ENCODE data around the gene MOCOS.

DNA sequence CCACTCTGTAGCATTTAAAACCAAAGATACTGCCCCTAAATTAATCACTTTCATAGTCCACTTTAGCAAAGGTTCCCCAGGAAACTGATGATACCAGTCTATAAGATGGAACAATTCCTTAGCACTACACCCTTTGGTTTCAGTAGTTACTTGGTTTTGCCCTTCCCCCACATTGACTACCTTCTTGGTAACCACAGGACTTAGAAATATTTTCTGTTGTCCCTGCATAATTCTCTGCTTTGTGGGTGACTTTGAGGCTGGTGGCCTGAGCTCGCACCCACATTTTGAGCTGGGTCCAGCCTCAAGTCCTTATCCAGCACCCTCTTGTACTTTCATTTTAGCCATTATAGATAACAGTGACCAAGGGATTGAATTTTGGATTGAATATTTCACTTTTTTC, 34.5 kb upstream of the MOCOS start:
- TF ChIP-seq, protein P1, sequence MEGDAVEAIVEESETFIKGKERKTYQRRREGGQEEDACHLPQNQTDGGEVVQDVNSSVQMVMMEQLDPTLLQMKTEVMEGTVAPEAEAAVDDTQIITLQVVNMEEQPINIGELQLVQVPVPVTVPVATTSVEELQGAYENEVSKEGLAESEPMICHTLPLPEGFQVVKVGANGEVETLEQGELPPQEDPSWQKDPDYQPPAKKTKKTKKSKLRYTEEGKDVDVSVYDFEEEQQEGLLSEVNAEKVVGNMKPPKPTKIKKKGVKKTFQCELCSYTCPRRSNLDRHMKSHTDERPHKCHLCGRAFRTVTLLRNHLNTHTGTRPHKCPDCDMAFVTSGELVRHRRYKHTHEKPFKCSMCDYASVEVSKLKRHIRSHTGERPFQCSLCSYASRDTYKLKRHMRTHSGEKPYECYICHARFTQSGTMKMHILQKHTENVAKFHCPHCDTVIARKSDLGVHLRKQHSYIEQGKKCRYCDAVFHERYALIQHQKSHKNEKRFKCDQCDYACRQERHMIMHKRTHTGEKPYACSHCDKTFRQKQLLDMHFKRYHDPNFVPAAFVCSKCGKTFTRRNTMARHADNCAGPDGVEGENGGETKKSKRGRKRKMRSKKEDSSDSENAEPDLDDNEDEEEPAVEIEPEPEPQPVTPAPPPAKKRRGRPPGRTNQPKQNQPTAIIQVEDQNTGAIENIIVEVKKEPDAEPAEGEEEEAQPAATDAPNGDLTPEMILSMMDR (IDR thresholded peaks at IDR 0.05) = no peak
- no peak for TF ChIP-seq POLR2AphosphoS5 (IDR thresholded peaks at IDR 0.05)
